ENCODE results near the gene LTC4S.
A peak's percentile ranks its signal among the peaks of the same experiment; 100 is the strongest.

The LTC4S gene

GRCh38 chr5:179798771-179799643 lies 5.2 kb downstream of the LTC4S start:
- H3K4me1 ChIP-seq (ENCODE audit: control insufficient read depth in 5 of 5, insufficient read depth in 5 of 5, low read length in 5 of 5) = peaks cover 0 to 48% (median 41%) of the 10 kb centered on the region in 5 donors
- no peak overlapping the region for H3K9ac ChIP-seq (ENCODE audit: low read length in 5 of 5)
- no peak overlapping the region for H3K4me3 ChIP-seq (ENCODE audit: low read depth in 1 of 5, low read length in 5 of 5)
- H3K27me3 ChIP-seq (ENCODE audit: control insufficient read depth in 5 of 5, insufficient read depth in 4 of 5, low read length in 5 of 5) = no peaks in the 10 kb centered on the region
- H3K27ac ChIP-seq (ENCODE audit: low read depth, low read length) = no peak overlapping the region
- peaks cover 0 to 45% (median 38%) of the 10 kb centered on the region in 5 donors for H3K36me3 ChIP-seq (ENCODE audit: control insufficient read depth in 5 of 5, insufficient read depth in 5 of 5, low read length in 5 of 5)
- H3K9me3 ChIP-seq (ENCODE audit: control insufficient read depth in 5 of 5, low read length in 5 of 5) = no peaks in the 10 kb centered on the region

DNA sequence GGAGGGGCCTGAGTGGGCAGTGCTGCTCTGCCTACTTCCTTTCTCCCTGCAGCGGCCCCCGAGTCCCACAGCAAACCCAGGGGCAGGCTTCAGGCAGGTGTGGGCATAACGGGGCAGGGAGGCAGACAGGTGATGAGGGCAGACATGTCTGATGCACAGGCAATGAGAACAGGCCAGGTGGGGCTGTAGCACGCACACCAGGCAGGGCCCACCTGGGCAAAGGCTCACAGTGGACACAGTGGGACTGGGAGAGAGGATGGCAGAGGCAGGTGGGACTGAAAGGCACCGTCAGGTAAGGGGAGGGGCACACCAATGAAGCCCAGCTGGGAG lies 5.8 kb downstream of the LTC4S start:
- peaks cover 0 to 48% (median 41%) of the 10 kb centered on the region in 5 donors for H3K4me1 ChIP-seq (ENCODE audit: control insufficient read depth in 5 of 5, insufficient read depth in 5 of 5, low read length in 5 of 5)
- H3K4me3 ChIP-seq (ENCODE audit: low read depth in 1 of 5, low read length in 5 of 5) = no peak overlapping the region
- H3K27ac ChIP-seq (ENCODE audit: low read depth, low read length) = no peak overlapping the region

DNA sequence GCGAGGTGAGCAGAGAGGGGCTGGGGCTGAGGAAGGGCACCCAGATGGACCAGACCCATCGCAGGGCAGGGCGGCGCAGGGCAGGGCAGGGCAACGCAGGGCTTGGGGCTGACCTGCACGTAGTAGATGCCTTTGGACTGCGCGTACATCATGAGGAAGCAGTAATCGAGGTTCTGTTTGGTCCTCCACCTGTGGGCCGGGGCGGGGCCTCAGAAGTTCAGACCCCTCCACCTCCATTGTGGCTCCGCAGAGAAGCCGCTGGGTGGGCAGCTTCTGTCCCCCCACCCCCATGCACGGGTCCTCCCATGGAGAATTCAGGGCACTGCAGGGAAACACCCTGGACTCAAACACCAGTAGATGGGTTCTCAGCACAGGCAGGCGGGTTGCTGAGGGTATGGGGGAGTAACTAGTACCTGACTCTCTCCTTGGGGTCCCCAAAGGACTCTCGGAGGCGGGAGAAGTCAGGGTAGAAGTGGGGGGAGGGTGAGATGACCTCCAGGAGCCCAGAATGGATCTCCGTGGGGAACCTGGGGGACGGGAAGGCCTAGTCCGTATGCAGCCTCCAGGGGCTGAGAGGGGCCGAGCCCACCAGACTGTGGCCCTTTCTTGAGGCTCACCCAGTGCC lies 6.4 kb downstream of the LTC4S start:
- no peak overlapping the region for H3K9ac ChIP-seq (ENCODE audit: low read length in 5 of 5)
- no peaks in the 10 kb centered on the region for H3K27me3 ChIP-seq (ENCODE audit: control insufficient read depth in 5 of 5, insufficient read depth in 4 of 5, low read length in 5 of 5)
- H3K4me3 ChIP-seq (ENCODE audit: low read depth in 1 of 5, low read length in 5 of 5) = no peak overlapping the region
- H3K36me3 ChIP-seq (ENCODE audit: control insufficient read depth in 5 of 5, insufficient read depth in 5 of 5, low read length in 5 of 5) = peaks cover 0 to 45% (median 38%) of the 10 kb centered on the region in 5 donors
- H3K9me3 ChIP-seq (ENCODE audit: control insufficient read depth in 5 of 5, low read length in 5 of 5) = no peaks in the 10 kb centered on the region
- peaks cover 1 to 48% (median 41%) of the 10 kb centered on the region in 5 donors for H3K4me1 ChIP-seq (ENCODE audit: control insufficient read depth in 5 of 5, insufficient read depth in 5 of 5, low read length in 5 of 5)
- H3K27ac ChIP-seq (ENCODE audit: low read depth, low read length) = no peak overlapping the region

More for the DNA sequence above, 5.8 kb downstream of the LTC4S start:
- Histone ChIP-seq H3K9me3 (ENCODE audit: control insufficient read depth in 5 of 5, low read length in 5 of 5) (no peaks in the 10 kb centered on the region), H3K9ac (ENCODE audit: low read length in 5 of 5) (no peak overlapping the region), H3K27me3 (ENCODE audit: control insufficient read depth in 5 of 5, insufficient read depth in 4 of 5, low read length in 5 of 5) (no peaks in the 10 kb centered on the region), H3K36me3 (ENCODE audit: control insufficient read depth in 5 of 5, insufficient read depth in 5 of 5, low read length in 5 of 5) (peaks cover 0 to 45% (median 38%) of the 10 kb centered on the region in 5 donors)

GRCh38 chr5:179800696-179801201 lies 7.0 kb downstream of the LTC4S start:
- H3K4me1 ChIP-seq (ENCODE audit: control insufficient read depth in 5 of 5, insufficient read depth in 5 of 5, low read length in 5 of 5) = peaks cover 1 to 48% (median 40%) of the 10 kb centered on the region in 5 donors
- no peaks in the 10 kb centered on the region for H3K9me3 ChIP-seq (ENCODE audit: control insufficient read depth in 5 of 5, low read length in 5 of 5)
- H3K27me3 ChIP-seq (ENCODE audit: control insufficient read depth in 5 of 5, insufficient read depth in 4 of 5, low read length in 5 of 5) = no peaks in the 10 kb centered on the region
- H3K4me3 ChIP-seq (ENCODE audit: low read depth in 1 of 5, low read length in 5 of 5) = no peak overlapping the region
- H3K27ac ChIP-seq (ENCODE audit: low read depth, low read length) = no peak overlapping the region
- H3K9ac ChIP-seq (ENCODE audit: low read length in 5 of 5) = no peak overlapping the region
- peaks cover 0 to 45% (median 38%) of the 10 kb centered on the region in 5 donors for H3K36me3 ChIP-seq (ENCODE audit: control insufficient read depth in 5 of 5, insufficient read depth in 5 of 5, low read length in 5 of 5)

DNA sequence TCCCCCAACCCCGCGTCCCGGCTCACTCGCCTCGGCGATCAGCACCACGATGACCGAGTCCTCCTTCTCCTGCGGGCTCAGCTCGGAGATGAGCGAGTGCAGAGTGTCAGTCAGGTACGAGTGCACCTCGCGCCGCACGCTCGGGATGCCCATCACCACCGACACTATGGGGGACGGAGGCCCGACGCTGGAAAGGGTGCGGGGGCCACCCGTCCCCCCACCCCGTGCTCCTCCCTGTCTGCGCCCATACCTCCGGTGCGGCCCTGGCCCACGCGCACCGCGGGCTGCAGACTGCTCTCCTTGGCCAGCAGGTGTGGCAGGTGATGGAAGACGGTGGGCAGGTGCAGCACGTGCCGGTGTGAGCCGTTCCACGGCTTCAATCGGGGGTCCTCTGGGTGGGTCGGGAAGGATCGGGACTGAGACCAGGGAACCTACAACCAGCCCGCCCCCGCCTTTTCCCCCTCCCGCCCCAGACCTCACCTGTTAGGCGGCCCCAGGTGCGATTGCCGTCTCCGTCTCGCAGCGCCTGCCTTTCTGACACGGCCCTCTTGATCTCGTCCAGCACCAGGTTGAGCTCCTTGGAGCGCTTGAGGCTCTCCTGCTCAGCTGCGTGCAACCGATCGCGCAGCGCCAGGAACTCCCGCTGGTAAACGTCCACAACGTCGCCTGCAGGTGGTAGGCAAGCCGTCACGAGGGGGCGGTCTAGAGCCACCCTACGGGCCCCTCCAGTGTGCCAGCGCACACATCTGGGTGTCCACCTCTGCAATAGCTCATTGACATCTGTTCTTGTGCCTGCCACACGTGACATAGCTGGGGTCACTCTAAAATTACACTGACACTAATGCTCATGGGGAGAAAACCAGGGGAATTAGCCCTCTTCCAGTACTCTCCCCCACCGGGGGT lies 7.8 kb downstream of the LTC4S start:
- Histone ChIP-seq H3K4me3 (ENCODE audit: low read depth in 1 of 5, low read length in 5 of 5) (no peak overlapping the region), H3K4me1 (ENCODE audit: control insufficient read depth in 5 of 5, insufficient read depth in 5 of 5, low read length in 5 of 5) (peaks cover 1 to 44% (median 39%) of the 10 kb centered on the region in 5 donors), H3K27ac (ENCODE audit: low read depth, low read length) (no peak overlapping the region), H3K27me3 (ENCODE audit: control insufficient read depth in 5 of 5, insufficient read depth in 4 of 5, low read length in 5 of 5) (no peaks in the 10 kb centered on the region), H3K9ac (ENCODE audit: low read length in 5 of 5) (no peak overlapping the region), H3K9me3 (ENCODE audit: control insufficient read depth in 5 of 5, low read length in 5 of 5) (no peaks in the 10 kb centered on the region), H3K36me3 (ENCODE audit: control insufficient read depth in 5 of 5, insufficient read depth in 5 of 5, low read length in 5 of 5) (peaks cover 0 to 45% (median 38%) of the 10 kb centered on the region in 5 donors)

DNA sequence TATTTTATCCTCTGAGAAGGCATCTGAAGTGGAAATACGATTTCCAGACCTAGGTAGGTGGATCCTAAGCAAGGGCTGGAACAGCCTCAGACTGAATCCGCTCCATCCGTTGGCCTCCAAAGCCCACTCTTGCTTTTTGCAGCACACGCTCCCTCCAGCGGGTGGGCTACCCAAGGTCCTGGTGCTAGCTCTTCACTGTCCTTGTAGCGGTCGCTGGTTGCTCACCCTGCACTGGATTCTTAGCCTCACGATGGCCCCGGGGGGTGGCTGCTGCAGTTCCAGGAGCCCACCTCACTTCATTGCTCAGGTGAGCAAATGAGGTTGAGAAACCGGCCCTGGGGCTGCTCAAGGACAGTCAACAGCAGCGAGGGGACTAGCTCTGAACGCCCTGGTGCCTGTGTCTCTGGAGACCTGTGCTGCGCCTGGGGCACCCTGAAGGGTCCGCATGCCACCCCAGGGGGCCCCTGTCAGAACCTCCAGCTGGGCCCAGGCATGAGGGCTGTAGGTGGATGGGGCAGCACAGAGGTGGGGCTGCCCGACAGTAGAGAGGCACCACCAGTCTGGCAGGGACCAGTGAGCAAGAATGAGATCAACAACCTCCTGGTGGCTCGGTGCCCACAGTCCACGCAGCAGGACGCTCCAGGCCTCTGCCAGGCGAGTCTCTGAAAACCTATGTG lies 8.6 kb downstream of the LTC4S start:
- no peak overlapping the region for H3K9ac ChIP-seq (ENCODE audit: low read length in 5 of 5)
- peaks cover 0 to 40% (median 35%) of the 10 kb centered on the region in 5 donors for H3K36me3 ChIP-seq (ENCODE audit: control insufficient read depth in 5 of 5, insufficient read depth in 5 of 5, low read length in 5 of 5)
- no peak overlapping the region for H3K27ac ChIP-seq (ENCODE audit: low read depth, low read length)
- H3K9me3 ChIP-seq (ENCODE audit: control insufficient read depth in 5 of 5, low read length in 5 of 5) = no peaks in the 10 kb centered on the region
- H3K4me3 ChIP-seq (ENCODE audit: low read depth in 1 of 5, low read length in 5 of 5) = no peak overlapping the region
- H3K4me1 ChIP-seq (ENCODE audit: control insufficient read depth in 5 of 5, insufficient read depth in 5 of 5, low read length in 5 of 5) = peaks cover 1 to 36% (median 32%) of the 10 kb centered on the region in 5 donors
- no peaks in the 10 kb centered on the region for H3K27me3 ChIP-seq (ENCODE audit: control insufficient read depth in 5 of 5, insufficient read depth in 4 of 5, low read length in 5 of 5)

GRCh38 chr5:179802950-179803562 lies 9.3 kb downstream of the LTC4S start:
- no peak overlapping the region for H3K27ac ChIP-seq (ENCODE audit: low read depth, low read length)
- peaks cover 0 to 33% (median 29%) of the 10 kb centered on the region in 5 donors for H3K36me3 ChIP-seq (ENCODE audit: control insufficient read depth in 5 of 5, insufficient read depth in 5 of 5, low read length in 5 of 5)
- H3K9me3 ChIP-seq (ENCODE audit: control insufficient read depth in 5 of 5, low read length in 5 of 5) = no peaks in the 10 kb centered on the region
- no peaks in the 10 kb centered on the region for H3K27me3 ChIP-seq (ENCODE audit: control insufficient read depth in 5 of 5, insufficient read depth in 4 of 5, low read length in 5 of 5)
- H3K4me3 ChIP-seq (ENCODE audit: low read depth in 1 of 5, low read length in 5 of 5) = no peak overlapping the region
- H3K4me1 ChIP-seq (ENCODE audit: control insufficient read depth in 5 of 5, insufficient read depth in 5 of 5, low read length in 5 of 5) = peaks cover 1 to 40% (median 32%) of the 10 kb centered on the region in 5 donors
- H3K9ac ChIP-seq (ENCODE audit: low read length in 5 of 5) = no peak overlapping the region

GRCh38 chr5:179803651-179804554 lies 10.1 kb downstream of the LTC4S start:
- H3K4me1 ChIP-seq (ENCODE audit: control insufficient read depth in 5 of 5, insufficient read depth in 5 of 5, low read length in 5 of 5) = peaks cover 1 to 41% (median 32%) of the 10 kb centered on the region in 5 donors
- peaks cover 0 to 25% (median 21%) of the 10 kb centered on the region in 5 donors for H3K36me3 ChIP-seq (ENCODE audit: control insufficient read depth in 5 of 5, insufficient read depth in 5 of 5, low read length in 5 of 5)
- H3K27me3 ChIP-seq (ENCODE audit: control insufficient read depth in 5 of 5, insufficient read depth in 4 of 5, low read length in 5 of 5) = no peaks in the 10 kb centered on the region
- no peaks in the 10 kb centered on the region for H3K9me3 ChIP-seq (ENCODE audit: control insufficient read depth in 5 of 5, low read length in 5 of 5)
- peak overlapping the region in 2 of 5 donors; percentile 44 to 76 for H3K9ac ChIP-seq (ENCODE audit: low read length in 5 of 5)
- no peak overlapping the region for H3K27ac ChIP-seq (ENCODE audit: low read depth, low read length)
- no peak overlapping the region for H3K4me3 ChIP-seq (ENCODE audit: low read depth in 1 of 5, low read length in 5 of 5)
